ENCODE measurements around the gene SAMD4A.

GRCh38 chr14:54637270-54638134, 70.6 kb downstream of the SAMD4A start:
- TF ChIP-seq ELF4 (IDR thresholded peaks at IDR 0.05): no peak
- TF ChIP-seq HDGF (IDR thresholded peaks at IDR 0.05; ENCODE audit: borderline replicate concordance): no peak
- TF ChIP-seq BHLHE40 (IDR thresholded peaks at IDR 0.05; ENCODE audit: borderline replicate concordance): no peak
- TF ChIP-seq PKNOX1 (IDR thresholded peaks at IDR 0.05): no peak
- no peak for TF ChIP-seq FOXM1 (IDR thresholded peaks at IDR 0.05; ENCODE audit: borderline replicate concordance)
- TF ChIP-seq SP1 (IDR thresholded peaks at IDR 0.05): no peak
- TF ChIP-seq SUZ12 (IDR thresholded peaks at IDR 0.05): no peak
- TF ChIP-seq TARDBP (IDR thresholded peaks at IDR 0.05): no peak

Data from HEK293T (cell line).